GM12873 (cell line): ENCODE results near the gene TYW1.

Experiments used
- TF ChIP-seq, protein P1 (sequence below): IDR thresholded peaks from 2 replicates; pipeline ENCODE4 v1.5.1; 2012; ENCODE audit warnings: low read depth, mild to moderate bottlenecking, moderate library complexity, low read length, control low read depth; ENCODE audit not compliant: insufficient read depth; ENCODE audit errors: missing control alignments

The TYW1 gene

GRCh38 chr7:67100956-67101361 is 104.3 kb downstream of the TYW1 start:
- TF ChIP-seq, protein P1, sequence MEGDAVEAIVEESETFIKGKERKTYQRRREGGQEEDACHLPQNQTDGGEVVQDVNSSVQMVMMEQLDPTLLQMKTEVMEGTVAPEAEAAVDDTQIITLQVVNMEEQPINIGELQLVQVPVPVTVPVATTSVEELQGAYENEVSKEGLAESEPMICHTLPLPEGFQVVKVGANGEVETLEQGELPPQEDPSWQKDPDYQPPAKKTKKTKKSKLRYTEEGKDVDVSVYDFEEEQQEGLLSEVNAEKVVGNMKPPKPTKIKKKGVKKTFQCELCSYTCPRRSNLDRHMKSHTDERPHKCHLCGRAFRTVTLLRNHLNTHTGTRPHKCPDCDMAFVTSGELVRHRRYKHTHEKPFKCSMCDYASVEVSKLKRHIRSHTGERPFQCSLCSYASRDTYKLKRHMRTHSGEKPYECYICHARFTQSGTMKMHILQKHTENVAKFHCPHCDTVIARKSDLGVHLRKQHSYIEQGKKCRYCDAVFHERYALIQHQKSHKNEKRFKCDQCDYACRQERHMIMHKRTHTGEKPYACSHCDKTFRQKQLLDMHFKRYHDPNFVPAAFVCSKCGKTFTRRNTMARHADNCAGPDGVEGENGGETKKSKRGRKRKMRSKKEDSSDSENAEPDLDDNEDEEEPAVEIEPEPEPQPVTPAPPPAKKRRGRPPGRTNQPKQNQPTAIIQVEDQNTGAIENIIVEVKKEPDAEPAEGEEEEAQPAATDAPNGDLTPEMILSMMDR: no peak

GRCh38 chr7:67105377-67105776 is 108.7 kb downstream of the TYW1 start:
- TF ChIP-seq, protein P1: no peak

DNA sequence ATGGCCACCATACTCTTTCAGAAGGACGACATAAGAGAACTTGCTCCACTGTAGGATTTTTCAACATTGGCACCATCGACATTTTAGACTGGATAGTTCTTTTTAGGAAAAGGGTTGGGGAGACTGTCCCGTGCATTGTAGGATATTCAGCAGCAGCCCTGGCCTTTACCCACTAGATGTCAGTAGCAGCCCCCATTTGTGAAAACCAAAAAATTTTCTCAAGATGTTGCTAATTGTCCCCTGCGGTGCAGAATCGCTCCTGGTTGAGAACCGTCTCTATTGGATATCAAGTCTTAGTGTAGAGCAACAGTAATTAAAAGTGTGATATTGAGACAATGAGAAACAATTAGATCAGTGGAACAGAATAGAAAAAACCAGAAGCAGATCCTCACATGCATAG is 180.1 kb downstream of the TYW1 start:
- TF ChIP-seq, protein P1: peak; percentile 26

DNA sequence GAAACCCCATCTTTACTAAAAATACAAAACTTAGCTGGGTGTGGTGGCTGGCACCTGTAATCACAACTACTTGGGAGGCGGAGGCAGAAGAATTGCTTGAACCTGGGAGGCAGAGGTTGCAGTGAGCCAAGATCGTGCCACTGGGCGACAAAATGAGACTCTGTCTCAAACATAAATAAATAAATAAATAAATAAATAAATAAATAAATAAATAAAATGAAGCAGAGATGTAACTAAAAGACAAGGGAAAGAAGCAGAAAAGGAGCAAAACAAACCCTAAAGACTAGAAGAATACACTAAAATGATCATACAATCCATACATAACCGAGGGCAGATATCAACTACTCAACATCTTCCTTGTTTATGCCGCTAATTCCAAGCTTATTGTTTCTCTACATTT is 209.8 kb downstream of the TYW1 start:
- TF ChIP-seq, protein P1: no peak

GRCh38 chr7:67209256-67209655 is 212.6 kb downstream of the TYW1 start:
- TF ChIP-seq, protein P1: no peak

GRCh38 chr7:67210567-67210966 is 213.9 kb downstream of the TYW1 start:
- TF ChIP-seq, protein P1: no peak

DNA sequence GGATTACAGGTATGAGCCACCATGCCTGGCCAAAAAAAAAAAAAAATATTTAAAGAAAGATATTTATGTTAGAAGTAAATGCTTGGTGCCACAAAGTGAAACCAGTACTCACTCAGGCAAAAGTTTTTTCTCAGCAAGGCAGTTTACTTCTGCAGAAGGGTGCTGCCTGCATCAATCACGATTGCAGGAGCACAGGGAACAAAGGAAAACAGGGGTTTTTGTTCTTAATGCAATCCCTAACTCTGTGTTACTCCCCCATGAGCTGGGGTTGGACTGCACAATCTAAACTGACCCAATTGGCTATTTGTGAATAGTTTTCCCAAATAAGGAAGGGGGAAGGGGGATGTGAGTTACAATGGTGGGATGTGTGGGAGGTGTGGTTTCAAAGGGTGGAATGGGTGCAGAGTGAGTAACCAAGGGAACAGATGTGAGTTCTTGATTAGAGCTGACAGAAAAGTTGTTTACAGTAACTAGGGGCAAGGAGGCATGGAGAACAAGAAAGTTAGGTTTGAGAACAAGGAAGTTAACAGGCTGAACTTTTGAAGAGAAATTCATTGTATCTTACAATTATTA is 255.4 kb downstream of the TYW1 start:
- TF ChIP-seq, protein P1: no peak
